GM21360 (cell line): ENCODE data around the gene DTNBP1.

Experiments
- ATAC-seq: cut with Tn5 transposase; IDR thresholded peaks from one replicate; pipeline ENCODE4 v1.9.1; 2021; ENCODE audit warnings: mild to moderate bottlenecking, moderate library complexity; ENCODE audit not compliant: unreplicated experiment

The DTNBP1 gene

DNA sequence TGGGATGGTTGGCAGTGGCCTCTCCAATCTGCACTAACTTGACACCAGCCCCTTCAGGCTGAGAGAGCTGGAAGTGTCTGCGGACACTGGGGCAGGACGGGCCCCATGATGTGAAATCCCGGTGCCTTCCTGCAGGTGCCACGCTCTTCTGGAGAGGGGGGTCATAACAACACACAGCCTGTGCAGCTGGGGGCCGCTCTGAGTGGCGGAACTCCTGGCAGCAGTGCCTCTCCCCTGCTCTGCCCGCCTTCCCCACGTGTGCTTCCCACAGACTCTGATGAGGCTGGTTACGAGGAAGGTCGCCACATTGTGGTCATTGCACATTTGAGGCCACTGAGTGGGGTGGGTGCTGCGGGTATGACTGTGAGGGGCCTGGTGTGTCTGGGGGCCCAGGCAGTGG lies 145.2 kb downstream of the DTNBP1 start:
- ATAC-seq: no peak

GRCh38 chr6:15516923-15517560 lies 145.8 kb downstream of the DTNBP1 start:
- no peak for ATAC-seq

GRCh38 chr6:15516378-15516777 lies 146.4 kb downstream of the DTNBP1 start:
- ATAC-seq: no peak

DNA sequence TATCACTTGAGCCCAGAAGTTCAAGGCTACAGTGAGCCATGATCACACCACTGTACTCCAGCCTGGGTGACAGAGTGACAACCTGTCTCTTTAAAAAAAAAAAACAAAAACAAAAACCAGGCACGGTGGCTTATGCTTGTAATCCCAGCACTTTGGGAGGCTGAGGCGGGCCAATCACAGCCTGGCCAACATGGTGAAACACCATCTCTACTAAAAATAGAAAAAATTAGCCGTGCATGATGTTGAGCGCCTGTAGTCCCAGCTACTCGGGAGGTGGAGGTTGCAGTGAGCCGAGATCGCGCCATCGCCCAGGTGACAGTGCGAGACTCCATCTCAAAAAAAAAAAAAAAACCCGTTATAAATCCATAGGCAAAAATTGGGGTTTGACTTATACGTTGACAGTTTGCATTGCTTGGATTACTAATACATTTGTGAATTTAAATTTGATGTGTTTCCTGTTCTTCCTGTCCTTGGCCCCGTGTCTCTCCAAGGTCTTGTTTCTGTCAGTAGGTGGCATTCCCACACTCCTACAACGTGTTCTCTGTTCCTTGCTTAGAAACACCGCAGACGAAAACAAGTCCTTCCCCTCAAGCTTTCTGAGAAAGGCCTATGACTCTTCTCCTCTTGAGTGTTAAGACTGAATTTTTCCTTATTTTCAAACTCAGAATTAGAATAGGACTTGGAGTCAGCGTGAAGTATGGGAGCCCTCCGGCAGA lies 147.0 kb downstream of the DTNBP1 start:
- no peak for ATAC-seq

DNA sequence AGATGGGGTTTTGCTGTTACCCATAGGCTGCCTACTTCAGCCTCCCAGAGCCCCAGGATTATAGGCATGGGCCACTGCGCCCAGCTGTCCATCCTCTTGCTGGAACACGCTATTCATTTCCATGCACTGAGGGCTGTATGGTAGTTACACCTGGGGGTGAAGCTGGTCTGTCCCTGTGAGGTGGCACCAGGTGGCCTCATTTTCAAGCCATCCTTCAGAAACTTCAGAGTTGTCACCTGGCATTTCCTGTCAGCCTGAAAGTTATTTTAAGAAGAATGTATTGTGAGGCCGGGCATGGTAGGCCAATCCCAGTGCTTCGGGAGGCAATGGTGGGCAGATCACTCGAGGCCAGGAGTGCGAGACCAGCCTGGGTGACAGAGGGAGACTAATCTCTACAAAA lies 147.6 kb downstream of the DTNBP1 start:
- no peak for ATAC-seq

- no peak for ATAC-seq
These were observed 148.8 kb downstream of the DTNBP1 start for GRCh38 chr6:15513801-15514711.

DNA sequence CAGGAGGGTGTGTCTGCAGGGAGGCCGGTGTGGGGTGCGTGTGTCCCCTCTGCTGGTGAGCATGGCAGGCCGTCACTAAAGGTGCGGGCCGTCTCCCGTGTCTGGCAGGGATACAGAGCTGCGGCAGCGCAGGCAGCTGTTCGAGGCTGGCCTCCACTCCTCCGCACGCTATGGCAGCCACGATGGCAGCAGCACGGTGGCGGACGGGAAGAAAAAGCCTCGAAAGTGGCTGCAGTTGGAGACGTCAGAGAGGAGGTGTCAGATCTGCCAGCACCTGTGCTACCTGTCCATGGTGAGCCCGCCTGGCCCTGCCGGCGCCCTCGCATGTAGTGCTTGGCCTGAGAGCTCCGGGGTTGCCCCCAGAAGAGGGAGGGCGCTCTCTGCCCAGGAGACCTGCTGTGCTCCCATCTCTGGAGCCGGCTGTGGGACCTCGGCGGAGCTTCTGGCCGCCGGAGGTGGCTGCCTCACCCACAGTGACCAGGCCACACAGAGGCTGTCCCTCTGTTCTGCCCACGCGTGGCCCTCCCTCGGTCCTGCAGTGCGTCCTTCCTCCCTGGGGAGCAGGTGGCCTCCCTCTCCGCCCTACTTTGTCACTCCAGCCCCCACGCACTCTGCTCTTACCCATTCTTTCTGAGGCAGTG lies 149.6 kb downstream of the DTNBP1 start:
- ATAC-seq: no peak

- no peak for ATAC-seq
These were observed 150.1 kb downstream of the DTNBP1 start for GRCh38 chr6:15512721-15513120.

DNA sequence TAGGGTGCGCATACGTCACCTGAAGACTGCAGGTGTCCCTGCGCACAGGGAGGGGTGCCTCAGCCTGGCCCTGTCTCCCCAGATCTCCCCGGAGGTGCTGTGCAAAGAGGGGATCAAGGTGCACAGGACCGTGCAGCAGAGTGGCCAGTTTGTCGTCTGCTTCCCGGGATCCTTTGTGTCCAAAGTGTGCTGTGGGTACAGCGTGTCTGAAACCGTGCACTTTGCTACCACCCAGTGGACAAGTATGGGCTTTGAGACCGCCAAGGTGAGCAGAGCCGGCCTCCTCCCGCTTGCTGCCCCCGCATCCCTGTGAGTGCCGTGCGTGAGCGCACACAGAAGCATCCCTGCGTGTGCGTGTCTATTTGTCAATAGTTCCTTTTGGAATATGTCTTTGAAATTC lies 150.7 kb downstream of the DTNBP1 start:
- no peak for ATAC-seq

DNA sequence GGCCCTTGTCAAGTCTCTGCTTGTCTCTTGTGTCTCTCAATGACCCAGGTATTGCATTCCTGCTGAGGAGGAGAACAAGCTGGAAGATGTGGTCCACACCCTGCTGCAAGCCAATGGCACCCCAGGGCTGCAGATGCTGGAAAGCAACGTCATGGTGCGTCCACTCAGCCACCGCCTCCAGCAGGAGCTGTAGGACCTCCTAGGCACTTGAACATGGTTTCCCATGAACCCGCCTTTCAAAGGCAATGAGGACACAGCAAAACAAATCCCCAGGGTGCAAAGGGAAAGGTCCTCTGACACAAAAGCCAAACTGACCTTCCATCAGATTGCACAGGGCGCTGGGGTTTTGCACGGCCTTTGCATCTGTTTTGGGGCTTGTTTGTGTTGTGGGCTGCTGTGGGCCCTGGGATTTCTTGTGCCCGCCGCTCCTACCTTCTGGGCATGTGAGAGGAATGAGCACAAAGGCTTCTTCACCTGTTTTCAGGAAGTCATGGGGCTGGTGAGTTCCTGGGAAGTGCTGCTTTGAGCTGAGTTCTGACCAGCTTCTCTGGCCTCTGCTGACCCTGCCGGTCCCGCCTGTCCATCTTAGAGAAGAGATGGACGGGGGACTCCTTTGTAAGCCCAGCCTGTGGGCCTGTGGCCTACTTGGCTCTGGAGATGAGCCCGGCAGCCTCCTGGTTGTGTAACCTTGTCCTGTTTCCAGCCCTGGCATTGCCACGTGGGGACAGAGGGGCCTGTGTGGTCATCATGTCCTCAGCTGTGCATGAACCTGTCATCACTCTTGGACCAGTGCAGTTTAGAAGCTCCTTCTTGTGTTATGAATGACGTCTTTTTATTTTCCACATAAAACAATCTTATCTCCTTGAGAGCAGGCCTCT lies 151.3 kb downstream of the DTNBP1 start:
- no peak for ATAC-seq

GRCh38 chr6:15510536-15511247 lies 152.1 kb downstream of the DTNBP1 start:
- no peak for ATAC-seq

DNA sequence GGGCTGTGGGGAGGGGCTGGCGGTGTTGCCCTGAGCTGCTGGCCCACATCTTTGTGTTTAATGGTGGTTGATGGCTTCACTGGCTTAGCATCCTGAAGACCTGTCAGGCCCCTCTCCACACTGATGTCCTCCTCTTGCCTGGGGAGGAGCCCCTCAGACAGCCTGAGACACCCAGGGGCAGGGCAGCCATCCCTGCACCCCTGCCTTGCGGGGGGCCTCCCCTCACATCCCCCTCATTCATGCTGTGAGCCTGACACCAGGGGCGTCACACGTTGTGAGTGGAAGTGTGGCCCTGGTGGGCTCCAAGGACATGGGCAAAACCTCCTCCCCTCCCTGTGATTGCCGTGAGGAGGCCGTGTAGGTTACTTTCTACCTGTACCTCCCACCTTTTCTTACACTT lies 152.7 kb downstream of the DTNBP1 start:
- ATAC-seq: no peak

GRCh38 chr6:15509335-15509933 lies 153.4 kb downstream of the DTNBP1 start:
- ATAC-seq: no peak

GRCh38 chr6:15508931-15509330 lies 153.9 kb downstream of the DTNBP1 start:
- ATAC-seq: no peak

- ATAC-seq: no peak
These were observed 154.4 kb downstream of the DTNBP1 start for GRCh38 chr6:15508441-15508871.

DNA sequence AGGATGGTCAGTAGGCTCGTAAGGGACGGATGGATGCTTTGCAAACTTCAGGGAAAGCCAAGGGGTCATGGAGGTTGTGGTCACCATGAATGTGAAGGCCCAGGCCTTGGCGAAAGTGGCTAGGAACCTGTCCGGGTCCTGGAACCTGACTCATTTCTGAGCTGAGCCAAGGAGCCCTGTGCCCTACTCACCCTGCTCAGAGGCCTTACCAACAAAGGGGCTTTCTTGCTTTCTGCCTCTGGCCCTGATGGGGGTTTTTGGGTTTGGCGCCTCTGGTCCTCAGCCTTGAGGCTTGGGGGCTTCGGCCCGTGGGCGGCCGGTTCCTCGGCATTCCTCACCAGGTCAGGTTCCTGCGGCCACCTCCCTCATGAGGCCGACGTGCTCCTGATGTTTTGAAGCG lies 155.1 kb downstream of the DTNBP1 start:
- no peak for ATAC-seq

GRCh38 chr6:15507221-15507620 lies 155.6 kb downstream of the DTNBP1 start:
- no peak for ATAC-seq

GRCh38 chr6:15506066-15506465 lies 156.8 kb downstream of the DTNBP1 start:
- ATAC-seq: no peak

- ATAC-seq: no peak
These were observed 157.3 kb downstream of the DTNBP1 start for GRCh38 chr6:15505463-15505918.
